ENCODE data around the gene GMDS. TPM values are rescaled to one million over a fixed set of nuclear protein-coding genes. Genes with fewer than 3 reads are reported as not detected.
A peak's percentile ranks its signal among the peaks of the same experiment; 100 is the strongest.

GMDS gene
- total RNA-seq, 1 donor from 2014 or later: 27.0 TPM

- DNase-seq (ENCODE audit: low read depth): no peak
- H3K27me3 ChIP-seq (ENCODE audit: control insufficient read depth, insufficient read depth, low read length): no peaks in the 10 kb centered on the region
- no peaks in the 10 kb centered on the region for H3K36me3 ChIP-seq (ENCODE audit: control insufficient read depth, insufficient read depth, low read length)
- no peak overlapping the region for H3K4me3 ChIP-seq (ENCODE audit: low read depth, low read length)
- no peak for TF ChIP-seq CTCF (IDR thresholded peaks at IDR 0.05; ENCODE audit: insufficient read depth, low read length, poor library complexity, severe bottlenecking)
Observed at GRCh38 chr6:1827984-1828793, 417.2 kb downstream of the GMDS start.

GRCh38 chr6:1825926-1826325 is 419.5 kb downstream of the GMDS start:
- H3K36me3 ChIP-seq (ENCODE audit: control insufficient read depth, insufficient read depth, low read length): no peaks in the 10 kb centered on the region
- H3K4me3 ChIP-seq (ENCODE audit: low read depth, low read length): no peak overlapping the region
- no peak for DNase-seq (ENCODE audit: low read depth)
- no peak for TF ChIP-seq CTCF (IDR thresholded peaks at IDR 0.05; ENCODE audit: insufficient read depth, low read length, poor library complexity, severe bottlenecking)
- H3K27me3 ChIP-seq (ENCODE audit: control insufficient read depth, insufficient read depth, low read length): no peaks in the 10 kb centered on the region

GRCh38 chr6:1825277-1825676 is 420.1 kb downstream of the GMDS start:
- no peak overlapping the region for H3K4me3 ChIP-seq (ENCODE audit: low read depth, low read length)
- H3K27me3 ChIP-seq (ENCODE audit: control insufficient read depth, insufficient read depth, low read length): no peaks in the 10 kb centered on the region
- TF ChIP-seq CTCF (IDR thresholded peaks at IDR 0.05; ENCODE audit: insufficient read depth, low read length, poor library complexity, severe bottlenecking): no peak
- no peak for DNase-seq (ENCODE audit: low read depth)
- H3K36me3 ChIP-seq (ENCODE audit: control insufficient read depth, insufficient read depth, low read length): no peaks in the 10 kb centered on the region

GRCh38 chr6:1821513-1822183 is 423.8 kb downstream of the GMDS start:
- H3K36me3 ChIP-seq (ENCODE audit: control insufficient read depth, insufficient read depth, low read length): no peaks in the 10 kb centered on the region
- no peak overlapping the region for H3K4me3 ChIP-seq (ENCODE audit: low read depth, low read length)
- no peak for DNase-seq (ENCODE audit: low read depth)
- no peak for TF ChIP-seq CTCF (IDR thresholded peaks at IDR 0.05; ENCODE audit: insufficient read depth, low read length, poor library complexity, severe bottlenecking)
- H3K27me3 ChIP-seq (ENCODE audit: control insufficient read depth, insufficient read depth, low read length): no peaks in the 10 kb centered on the region

GRCh38 chr6:1821164-1821512 is 424.3 kb downstream of the GMDS start:
- DNase-seq (ENCODE audit: low read depth): no peak
- no peaks in the 10 kb centered on the region for H3K36me3 ChIP-seq (ENCODE audit: control insufficient read depth, insufficient read depth, low read length)
- TF ChIP-seq CTCF (IDR thresholded peaks at IDR 0.05; ENCODE audit: insufficient read depth, low read length, poor library complexity, severe bottlenecking): no peak
- H3K27me3 ChIP-seq (ENCODE audit: control insufficient read depth, insufficient read depth, low read length): no peaks in the 10 kb centered on the region
- peak overlapping the region; percentile 10 for H3K4me3 ChIP-seq (ENCODE audit: low read depth, low read length)

Data from kidney epithelial cell (primary cell).